Neural progenitor cell (in vitro differentiated cells): ENCODE measurements around the gene BBS10. TPM values are rescaled to one million over a fixed set of nuclear protein-coding genes. Genes with fewer than 3 reads are reported as not detected.

Source experiments
- DNase-seq: peaks from one replicate; pipeline ENCODE4 v3.0.0-alpha.2; 2016; ENCODE audit warnings: low spot score
- H2AFZ ChIP-seq: fragments of 200-600 bp; sonication (generic); replicated peaks from 2 replicates; pipeline ENCODE4 v1.6.1; 2016; ENCODE audit warnings: antibody characterized with exemption
- H3F3A ChIP-seq: fragments of 200-600 bp; sonication (generic); 2 replicates; pipeline ENCODE4 v1.6.1; 2016; ENCODE audit warnings: antibody characterized with exemption, low read depth
- H3K27ac ChIP-seq: fragments of 200-600 bp; sonication (generic); 2 replicates; pipeline ENCODE4 v1.5.1; 2016; ENCODE audit warnings: mild to moderate bottlenecking
- H3K27me3 ChIP-seq: fragments of 200-600 bp; sonication (generic); 2 replicates; pipeline ENCODE4 v1.6.1; 2016; ENCODE audit warnings: mild to moderate bottlenecking, moderate library complexity
- H3K36me3 ChIP-seq: fragments of 200-600 bp; sonication (generic); 2 replicates; pipeline ENCODE4 v1.5.1; 2016
- H3K4me1 ChIP-seq: fragments of 200-600 bp; sonication (generic); 2 replicates; pipeline ENCODE4 v1.6.1; 2016; ENCODE audit warnings: mixed run types
- H3K4me2 ChIP-seq: fragments of 200-600 bp; sonication (generic); 2 replicates; pipeline ENCODE4 v1.6.1; 2016
- H3K4me3 ChIP-seq: fragments of 200-600 bp; sonication (generic); 2 replicates; pipeline ENCODE4 v1.5.1; 2016
- H3K79me2 ChIP-seq: fragments of 200-600 bp; sonication (generic); 2 replicates; pipeline ENCODE4 v1.6.1; 2016; ENCODE audit warnings: low read depth
- H3K9ac ChIP-seq: fragments of 200-600 bp; sonication (generic); 2 replicates; pipeline ENCODE4 v1.6.1; 2016
- H3K9me3 ChIP-seq: fragments of 200-600 bp; sonication (generic); 2 replicates; pipeline ENCODE4 v1.5.1; 2016; ENCODE audit warnings: low read depth
- H4K20me1 ChIP-seq: fragments of 200-600 bp; sonication (generic); 2 replicates; pipeline ENCODE4 v1.6.1; 2016; ENCODE audit warnings: low read depth
- H3K27ac Mint-ChIP-seq: 3 replicates; pipeline ENCODE4 v1.8.0; 2021; ENCODE audit warnings: mixed read lengths
- H3K27me3 Mint-ChIP-seq: 2 replicates; pipeline ENCODE4 v1.8.0; 2022; ENCODE audit warnings: low read depth, mild to moderate bottlenecking, inconsistent platforms, moderate library complexity, mixed read lengths; ENCODE audit not compliant: insufficient read depth
- H3K36me3 Mint-ChIP-seq: 3 replicates; pipeline ENCODE4 v1.8.0; 2021; ENCODE audit warnings: mixed read lengths
- H3K4me1 Mint-ChIP-seq: 3 replicates; pipeline ENCODE4 v1.8.0; 2021; ENCODE audit warnings: mixed read lengths
- H3K4me3 Mint-ChIP-seq: 3 replicates; pipeline ENCODE4 v1.8.0; 2021; ENCODE audit warnings: mild to moderate bottlenecking, moderate library complexity, mixed read lengths
- H3K9me3 Mint-ChIP-seq: 3 replicates; pipeline ENCODE4 v1.8.0; 2020; ENCODE audit warnings: mixed read lengths
- EZH2 ChIP-seq: fragments of 200-600 bp; sonication (generic); IDR thresholded peaks from 2 replicates; pipeline ENCODE4 v1.6.1; 2017; ENCODE audit warnings: antibody characterized with exemption, mild to moderate bottlenecking, moderate library complexity
- EZH2phosphoT487 ChIP-seq: fragments of 200-600 bp; sonication (generic); IDR thresholded peaks from 2 replicates; pipeline ENCODE4 v1.6.1; 2017; ENCODE audit warnings: antibody characterized with exemption
- total RNA-seq: library from RNA; depleted of rRNA; stranded (reverse); fragments of >200 nt; gene quantifications from 2 replicates; pipeline ENCODE4 v1.2.3, GENCODE V29; 2015; ENCODE audit warnings: low replicate concordance
- TF ChIP-seq, protein P1 (sequence below): fragments of 200-600 bp; sonication (generic); IDR thresholded peaks from 2 replicates; pipeline ENCODE4 v1.5.1; 2017; ENCODE audit warnings: antibody characterized with exemption, mild to moderate bottlenecking

Gene BBS10
- total RNA-seq, 1 donor from 2014 or later, result 32.7 TPM

DNA sequence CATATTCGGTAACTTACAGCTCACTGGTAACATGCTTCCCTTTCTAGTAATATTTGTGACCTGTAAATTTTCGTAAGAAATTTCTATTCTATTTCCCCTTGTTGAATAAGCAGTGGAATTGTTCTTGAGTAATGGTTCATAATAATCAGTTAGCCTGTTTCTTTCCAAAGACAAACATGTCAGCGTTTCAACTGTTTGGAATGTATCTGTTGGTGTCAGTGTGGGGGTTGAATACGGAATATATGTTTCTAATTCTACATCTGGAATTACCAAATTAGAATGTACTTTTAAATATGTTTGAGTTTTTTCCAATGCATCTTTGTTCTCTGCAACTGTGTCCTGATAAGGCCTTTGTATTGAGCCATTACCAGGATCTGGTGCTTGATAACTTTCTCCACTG lies 2.0 kb downstream of the BBS10 start:
- TF ChIP-seq EZH2, result no peak
- TF ChIP-seq, protein P1, sequence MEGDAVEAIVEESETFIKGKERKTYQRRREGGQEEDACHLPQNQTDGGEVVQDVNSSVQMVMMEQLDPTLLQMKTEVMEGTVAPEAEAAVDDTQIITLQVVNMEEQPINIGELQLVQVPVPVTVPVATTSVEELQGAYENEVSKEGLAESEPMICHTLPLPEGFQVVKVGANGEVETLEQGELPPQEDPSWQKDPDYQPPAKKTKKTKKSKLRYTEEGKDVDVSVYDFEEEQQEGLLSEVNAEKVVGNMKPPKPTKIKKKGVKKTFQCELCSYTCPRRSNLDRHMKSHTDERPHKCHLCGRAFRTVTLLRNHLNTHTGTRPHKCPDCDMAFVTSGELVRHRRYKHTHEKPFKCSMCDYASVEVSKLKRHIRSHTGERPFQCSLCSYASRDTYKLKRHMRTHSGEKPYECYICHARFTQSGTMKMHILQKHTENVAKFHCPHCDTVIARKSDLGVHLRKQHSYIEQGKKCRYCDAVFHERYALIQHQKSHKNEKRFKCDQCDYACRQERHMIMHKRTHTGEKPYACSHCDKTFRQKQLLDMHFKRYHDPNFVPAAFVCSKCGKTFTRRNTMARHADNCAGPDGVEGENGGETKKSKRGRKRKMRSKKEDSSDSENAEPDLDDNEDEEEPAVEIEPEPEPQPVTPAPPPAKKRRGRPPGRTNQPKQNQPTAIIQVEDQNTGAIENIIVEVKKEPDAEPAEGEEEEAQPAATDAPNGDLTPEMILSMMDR, result no peak
- no peak for TF ChIP-seq EZH2phosphoT487
- H3K4me3 ChIP-seq, result peak overlapping the region; percentile 83
- no peak overlapping the region for H3K27ac ChIP-seq
- Mint-ChIP-seq H3K27me3 (peaks cover 2% of the 10 kb centered on the region), H3K36me3 (peaks cover 2% of the 10 kb centered on the region), H3K9me3 (no peaks in the 10 kb centered on the region), H3K4me3 (no peak overlapping the region), H3K4me1 (peaks cover 18% of the 10 kb centered on the region), H3K27ac (no peak overlapping the region)
- no peaks in the 10 kb centered on the region for H3K9me3 ChIP-seq
- no peak overlapping the region for H2AFZ ChIP-seq
- H4K20me1 ChIP-seq, result no peaks in the 10 kb centered on the region
- no peak overlapping the region for H3K9ac ChIP-seq
- DNase-seq, result no peak
- H3K4me1 ChIP-seq, result peaks cover 15% of the 10 kb centered on the region
- H3K36me3 ChIP-seq, result no peaks in the 10 kb centered on the region
- H3K79me2 ChIP-seq, result peaks cover 38% of the 10 kb centered on the region
- H3F3A ChIP-seq, result peaks cover 24% of the 10 kb centered on the region
- no peaks in the 10 kb centered on the region for H3K27me3 ChIP-seq
- no peak overlapping the region for H3K4me2 ChIP-seq

DNA sequence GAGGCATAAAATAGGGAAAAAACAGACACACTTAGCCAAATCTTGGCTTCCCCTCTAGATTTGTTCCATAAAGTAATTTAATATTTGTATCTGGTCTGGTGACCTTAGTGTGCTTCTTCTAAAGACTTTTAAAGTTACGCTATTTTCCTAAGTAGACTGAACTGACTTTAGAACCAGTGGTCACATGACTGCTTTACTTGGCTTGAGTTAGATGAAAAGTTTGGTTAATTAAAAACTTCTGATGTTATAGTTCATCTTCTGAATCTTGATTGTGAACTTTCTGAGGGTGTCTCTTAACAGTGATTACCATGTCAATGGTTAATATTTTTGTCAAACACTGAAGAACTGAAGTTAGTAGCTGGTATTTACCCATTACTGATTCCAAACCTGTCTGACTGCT lies 2.6 kb downstream of the BBS10 start:
- H3K79me2 ChIP-seq, result peaks cover 38% of the 10 kb centered on the region
- no peaks in the 10 kb centered on the region for H3K27me3 ChIP-seq
- peaks cover 2% of the 10 kb centered on the region for H3K27me3 Mint-ChIP-seq
- H3K36me3 ChIP-seq, result no peaks in the 10 kb centered on the region
- no peaks in the 10 kb centered on the region for H4K20me1 ChIP-seq
- no peak for DNase-seq
- peaks cover 18% of the 10 kb centered on the region for H3K4me1 Mint-ChIP-seq
- H3F3A ChIP-seq, result peaks cover 24% of the 10 kb centered on the region
- no peak overlapping the region for H3K4me3 Mint-ChIP-seq
- no peaks in the 10 kb centered on the region for H3K9me3 Mint-ChIP-seq
- no peak overlapping the region for H2AFZ ChIP-seq
- H3K9ac ChIP-seq, result no peak overlapping the region
- H3K4me1 ChIP-seq, result peaks cover 15% of the 10 kb centered on the region
- no peak overlapping the region for H3K27ac ChIP-seq
- no peaks in the 10 kb centered on the region for H3K9me3 ChIP-seq
- peaks cover 2% of the 10 kb centered on the region for H3K36me3 Mint-ChIP-seq
- TF ChIP-seq, protein P1, result no peak
- TF ChIP-seq EZH2, result no peak
- TF ChIP-seq EZH2phosphoT487, result no peak
- no peak overlapping the region for H3K4me2 ChIP-seq
- H3K4me3 ChIP-seq, result no peak overlapping the region
- H3K27ac Mint-ChIP-seq, result no peak overlapping the region

GRCh38 chr12:76341436-76342030 lies 6.7 kb downstream of the BBS10 start:
- Mint-ChIP-seq H3K9me3 (no peaks in the 10 kb centered on the region), H3K4me3 (no peak overlapping the region)
- peaks cover 3% of the 10 kb centered on the region for H3K4me1 ChIP-seq

More at GRCh38 chr12:76341436-76342030, 6.7 kb downstream of the BBS10 start:
- H3K9me3 ChIP-seq, result no peaks in the 10 kb centered on the region
- Mint-ChIP-seq H3K36me3 (peaks cover 2% of the 10 kb centered on the region), H3K4me1 (peaks cover 3% of the 10 kb centered on the region), H3K27me3 (no peaks in the 10 kb centered on the region), H3K27ac (no peak overlapping the region)
- H3K4me3 ChIP-seq, result no peak overlapping the region
- no peaks in the 10 kb centered on the region for H3F3A ChIP-seq
- no peak for DNase-seq
- no peak overlapping the region for H2AFZ ChIP-seq
- no peak overlapping the region for H3K4me2 ChIP-seq
- H3K36me3 ChIP-seq, result no peaks in the 10 kb centered on the region
- TF ChIP-seq EZH2 (no peak), EZH2phosphoT487 (no peak)
- TF ChIP-seq, protein P1, result no peak
- H3K27me3 ChIP-seq, result no peaks in the 10 kb centered on the region
- H4K20me1 ChIP-seq, result no peaks in the 10 kb centered on the region
- peaks cover 23% of the 10 kb centered on the region for H3K79me2 ChIP-seq
- no peak overlapping the region for H3K27ac ChIP-seq
- no peak overlapping the region for H3K9ac ChIP-seq
